OCI-LY7 (cell line): ENCODE results near the gene TAAR5. TPM values are rescaled to one million over a fixed set of nuclear protein-coding genes. Genes with fewer than 3 reads are reported as not detected.

Source experiments
- BruUV-seq: library from RNA; stranded (reverse); fragments of 400-500 nt; replicated peaks from 2 replicates; lab custom pipeline; 2021; lab: Mats Ljungman, UMichigan
- CTCF ChIA-PET: fragments of 300-600 bp; sonication (Branson Sonifier 250); formaldehyde crosslinking; loops from one replicate; lab custom pipeline; 2022; ENCODE audit warnings: antibody characterized with exemption; ENCODE audit not compliant: unreplicated experiment; lab: Charles Lee
- POLR2A ChIA-PET: fragments of 300-600 bp; sonication (Branson Sonifier 250); formaldehyde crosslinking; loops from one replicate; lab custom pipeline; 2022; ENCODE audit warnings: antibody characterized with exemption; lab: Charles Lee
- DNase-seq: peaks from one replicate; pipeline ENCODE4 v3.0.0-alpha.2; 2015; ENCODE audit warnings: low spot score
- H2AFZ ChIP-seq: fragments of 200-600 bp; sonication (generic), shearing (Covaris generic); 2 replicates; pipeline ENCODE4 v1.6.1; 2014; ENCODE audit warnings: mild to moderate bottlenecking, antibody characterized with exemption, low read length, moderate library complexity
- H3K27ac ChIP-seq: fragments of 200-600 bp; sonication (generic); 2 replicates; pipeline ENCODE4 v1.5.1; 2014; ENCODE audit warnings: mixed run types, low read depth, mild to moderate bottlenecking, moderate library complexity, low read length, inconsistent platforms; ENCODE audit not compliant: poor library complexity, severe bottlenecking
- H3K36me3 ChIP-seq: fragments of 200-600 bp; sonication (generic); 2 replicates; pipeline ENCODE4 v1.6.1; 2014; ENCODE audit warnings: mild to moderate bottlenecking, antibody characterized with exemption, low read length, moderate library complexity, mixed read lengths; ENCODE audit not compliant: insufficient read depth
- H3K4me1 ChIP-seq: fragments of 200-600 bp; sonication (generic); 2 replicates; pipeline ENCODE4 v1.5.1; 2014; ENCODE audit warnings: mild to moderate bottlenecking, low read length; ENCODE audit not compliant: insufficient read depth, poor library complexity, severe bottlenecking
- H3K4me2 ChIP-seq: fragments of 200-600 bp; sonication (generic); 2 replicates; pipeline ENCODE4 v1.6.1; 2014; ENCODE audit warnings: mild to moderate bottlenecking, low read length
- H3K4me3 ChIP-seq: fragments of 200-600 bp; sonication (generic); 2 replicates; pipeline ENCODE4 v1.5.1; 2014; ENCODE audit warnings: mild to moderate bottlenecking, low read depth, low read length; ENCODE audit not compliant: poor library complexity, severe bottlenecking
- H3K79me2 ChIP-seq: fragments of 200-600 bp; sonication (generic); 2 replicates; pipeline ENCODE4 v1.6.1; 2016; ENCODE audit warnings: low read depth, mild to moderate bottlenecking, low read length, moderate library complexity, mixed read lengths; ENCODE audit not compliant: insufficient read depth
- H3K9me2 ChIP-seq: fragments of 200-600 bp; sonication (generic); 2 replicates; pipeline ENCODE4 v1.6.1; 2016; ENCODE audit warnings: mild to moderate bottlenecking, low read length, mixed read lengths; ENCODE audit not compliant: insufficient read depth
- H3K9me3 ChIP-seq: fragments of 200-600 bp; sonication (generic); 2 replicates; pipeline ENCODE4 v1.6.1; 2014; ENCODE audit warnings: mild to moderate bottlenecking, mixed run types, low read length, mixed read lengths
- H4K20me1 ChIP-seq: fragments of 200-600 bp; sonication (generic); 2 replicates; pipeline ENCODE4 v1.6.1; 2014; ENCODE audit warnings: mild to moderate bottlenecking, antibody characterized with exemption, low read length, moderate library complexity, mixed read lengths; ENCODE audit not compliant: insufficient read depth
- CTCF ChIP-seq: fragments of 200-600 bp; sonication (generic); conservative IDR thresholded peaks from 2 replicates; pipeline ENCODE4 v1.5.1; 2014; ENCODE audit warnings: mild to moderate bottlenecking, antibody characterized with exemption, low read length, moderate library complexity, mixed read lengths
- EZH2phosphoT487 ChIP-seq: fragments of 200-600 bp; sonication (generic); IDR thresholded peaks from 2 replicates; pipeline ENCODE4 v1.6.1; 2018; ENCODE audit warnings: low read depth, borderline replicate concordance, mild to moderate bottlenecking, mixed run types, antibody characterized with exemption, low read length, moderate library complexity, mixed read lengths
- intact Hi-C: fragments of 100-400 bp; cut with micrococcal nuclease; formaldehyde crosslinking; loops from one replicate; pipeline ENCODE4 v1.10.0; 2022; ENCODE audit not compliant: unreplicated experiment
- total RNA-seq, 2 experiments: library from RNA; depleted of rRNA in 1 of 2; stranded (reverse); fragments of >200 nt in 1 of 2; shearing (Covaris generic) in 1 of 2; gene quantifications; 2 replicates each; pipeline ENCODE4 v1.2.3, GENCODE V29; 2014 to 2022

TAAR5 gene
- total RNA-seq, 2 experiments from 2014 or later = not detected

GRCh38 chr6:132634796-132635195 is 45.3 kb upstream of the TAAR5 start:
- no peak overlapping the region for H3K4me2 ChIP-seq
- ChIA-PET CTCF (no interaction called here), POLR2A (interaction anchor here (0.6 to 1.5 kb wide), 3 partner anchors 10 to 1072 kb away, joined by 3 to 8 read pairs (median 3); no protein-coding TSS in a partner anchor)
- DNase-seq = no peak
- H4K20me1 ChIP-seq = no peaks in the 10 kb centered on the region
- H2AFZ ChIP-seq = no peak overlapping the region
- TF ChIP-seq CTCF (no peak), EZH2phosphoT487 (no peak)
- no peaks in the 10 kb centered on the region for H3K36me3 ChIP-seq
- no peaks in the 10 kb centered on the region for H3K9me2 ChIP-seq
- no peak overlapping the region for H3K27ac ChIP-seq
- no peaks in the 10 kb centered on the region for H3K9me3 ChIP-seq
- no peaks in the 10 kb centered on the region for H3K79me2 ChIP-seq
- intact Hi-C loops = no loop called here
- no TSS peak for BruUV-seq
- peaks cover 9% of the 10 kb centered on the region for H3K4me1 ChIP-seq
- no peak overlapping the region for H3K4me3 ChIP-seq

- Histone ChIP-seq H3K9me2 (no peaks in the 10 kb centered on the region), H3K36me3 (no peaks in the 10 kb centered on the region), H2AFZ (no peak overlapping the region), H3K4me3 (no peak overlapping the region), H3K27ac (no peak overlapping the region), H3K4me1 (no peaks in the 10 kb centered on the region), H3K9me3 (no peaks in the 10 kb centered on the region), H4K20me1 (no peaks in the 10 kb centered on the region), H3K79me2 (no peaks in the 10 kb centered on the region), H3K4me2 (no peak overlapping the region)
- no TSS peak for BruUV-seq
- ChIA-PET CTCF (no interaction called here), POLR2A (interaction anchor here (0.5 to 1.2 kb wide), 3 partner anchors 8 to 37 kb away, joined by 3 to 7 read pairs (median 4); no protein-coding TSS in a partner anchor)
- no peak for TF ChIP-seq EZH2phosphoT487
- no peak for TF ChIP-seq CTCF
- intact Hi-C loops = no loop called here
- DNase-seq = no peak
Observed at GRCh38 chr6:132633362-132633761, 43.8 kb upstream of the TAAR5 start.

GRCh38 chr6:132624175-132624574 is 34.6 kb upstream of the TAAR5 start, which contains the start of gene TAAR2:
Gene TAAR2 (minus strand): TSS chr6:132624275. CDS start chr6:132624275, 0 bp downstream.
- CTCF ChIA-PET = no interaction called here
- intact Hi-C loops = no loop called here
- POLR2A ChIA-PET = interaction anchor here (1.6 to 1.7 kb wide), 2 partner anchors 9 to 11 kb away, joined by 3 to 8 read pairs; no protein-coding TSS in a partner anchor
- TF ChIP-seq EZH2phosphoT487 = no peak
- TF ChIP-seq CTCF = no peak
- Histone ChIP-seq H4K20me1 (no peaks in the 10 kb centered on the region), H3K79me2 (no peaks in the 10 kb centered on the region), H2AFZ (no peak within 1 kb of the TSS), H3K4me2 (no peak within 1 kb of the TSS), H3K9me3 (no peaks in the 10 kb centered on the region), H3K4me3 (no peak within 1 kb of the TSS), H3K27ac (no peak within 1 kb of the TSS), H3K4me1 (no peaks in the 10 kb centered on the region), H3K36me3 (no peaks in the 10 kb centered on the region), H3K9me2 (no peaks in the 10 kb centered on the region)
- no TSS peak for BruUV-seq
- no peak for DNase-seq
